HEK293 (cell line): Measurements from ENCODE around the gene SUPT4H1.
A peak's percentile ranks its signal among the peaks of the same experiment; 100 is the strongest.

Experiments used
- EGR2 ChIP-seq: fragments of 450-650 bp; formaldehyde crosslinking; IDR thresholded peaks from 2 replicates; pipeline ENCODE4 v1.5.1; 2016; ENCODE audit warnings: low read depth, missing biosample characterization, missing genetic modification characterization
- FEZF1 ChIP-seq: fragments of 450-650 bp; formaldehyde crosslinking; IDR thresholded peaks from 2 replicates; pipeline ENCODE4 v1.5.1; 2016; ENCODE audit warnings: missing biosample characterization, missing genetic modification characterization
- GLIS1 ChIP-seq: fragments of 450-650 bp; formaldehyde crosslinking; IDR thresholded peaks from 2 replicates; pipeline ENCODE4 v1.5.1; 2016; ENCODE audit warnings: missing biosample characterization, missing genetic modification characterization
- OVOL3 ChIP-seq: fragments of 450-650 bp; formaldehyde crosslinking; IDR thresholded peaks from 2 replicates; pipeline ENCODE4 v1.5.1; 2016; ENCODE audit warnings: missing biosample characterization, missing genetic modification characterization
- PRDM1 ChIP-seq: fragments of 450-650 bp; formaldehyde crosslinking; IDR thresholded peaks from 2 replicates; pipeline ENCODE4; 2016; ENCODE audit warnings: missing biosample characterization, missing genetic modification characterization
- PRDM4 ChIP-seq: fragments of 450-650 bp; formaldehyde crosslinking; IDR thresholded peaks from 2 replicates; pipeline ENCODE4 v1.5.1; 2017; ENCODE audit warnings: missing biosample characterization, missing genetic modification characterization
- YY1 ChIP-seq: fragments of 450-650 bp; formaldehyde crosslinking; IDR thresholded peaks from 2 replicates; pipeline ENCODE4 v1.5.1; 2018; ENCODE audit warnings: missing biosample characterization, missing genetic modification characterization
- ZBTB8A ChIP-seq: fragments of 450-650 bp; formaldehyde crosslinking; IDR thresholded peaks from 2 replicates; pipeline ENCODE4 v1.5.1; 2016; ENCODE audit warnings: missing biosample characterization, missing genetic modification characterization
- ZEB2 ChIP-seq: fragments of 450-650 bp; formaldehyde crosslinking; IDR thresholded peaks from 2 replicates; pipeline ENCODE4 v1.5.1; 2016; ENCODE audit warnings: missing biosample characterization, missing genetic modification characterization
- ZNF112 ChIP-seq: fragments of 450-650 bp; formaldehyde crosslinking; IDR thresholded peaks from 2 replicates; pipeline ENCODE4 v1.5.0; 2017; ENCODE audit warnings: missing biosample characterization, missing genetic modification characterization
- ZNF138 ChIP-seq: fragments of 450-650 bp; formaldehyde crosslinking; IDR thresholded peaks from 2 replicates; pipeline ENCODE4 v1.5.1; 2016; ENCODE audit warnings: missing biosample characterization, missing genetic modification characterization, borderline replicate concordance
- ZNF16 ChIP-seq: fragments of 450-650 bp; formaldehyde crosslinking; IDR thresholded peaks from 2 replicates; pipeline ENCODE4 v1.5.1; 2016; ENCODE audit warnings: low read depth, missing biosample characterization, missing genetic modification characterization
- ZNF202 ChIP-seq: fragments of 450-650 bp; formaldehyde crosslinking; IDR thresholded peaks from 2 replicates; pipeline ENCODE4 v1.5.1; 2016; ENCODE audit warnings: missing biosample characterization, missing genetic modification characterization, borderline replicate concordance
- ZNF324 ChIP-seq: fragments of 450-650 bp; formaldehyde crosslinking; IDR thresholded peaks from 2 replicates; pipeline ENCODE4 v1.5.1; 2016; ENCODE audit warnings: missing biosample characterization, missing genetic modification characterization
- ZNF37A ChIP-seq: fragments of 450-650 bp; IDR thresholded peaks from 2 replicates; pipeline ENCODE4 v1.5.1; 2018; ENCODE audit warnings: missing biosample characterization, missing genetic modification characterization
- ZNF394 ChIP-seq: fragments of 450-650 bp; formaldehyde crosslinking; IDR thresholded peaks from 2 replicates; pipeline ENCODE4 v1.5.1; 2016; ENCODE audit warnings: missing biosample characterization, missing genetic modification characterization, mild to moderate bottlenecking, moderate library complexity, borderline replicate concordance
- ZNF433 ChIP-seq: fragments of 450-650 bp; formaldehyde crosslinking; IDR thresholded peaks from 2 replicates; pipeline ENCODE4 v1.5.1; 2016; ENCODE audit warnings: missing biosample characterization, missing genetic modification characterization, low read depth
- ZNF501 ChIP-seq: fragments of 450-650 bp; formaldehyde crosslinking; IDR thresholded peaks from 2 replicates; pipeline ENCODE4 v1.5.1; 2016; ENCODE audit warnings: missing biosample characterization, missing genetic modification characterization
- ZNF548 ChIP-seq: fragments of 450-650 bp; formaldehyde crosslinking; IDR thresholded peaks from 2 replicates; pipeline ENCODE4 v1.5.1; 2016; ENCODE audit warnings: missing biosample characterization, missing genetic modification characterization
- ZNF561 ChIP-seq: fragments of 450-650 bp; IDR thresholded peaks from 2 replicates; pipeline ENCODE4 v1.5.1; 2018; ENCODE audit warnings: missing biosample characterization, missing genetic modification characterization, borderline replicate concordance
- ZNF600 ChIP-seq: fragments of 450-650 bp; formaldehyde crosslinking; IDR thresholded peaks from 2 replicates; pipeline ENCODE4 v1.5.1; 2016; ENCODE audit warnings: missing biosample characterization, missing genetic modification characterization
- ZNF610 ChIP-seq: fragments of 450-650 bp; formaldehyde crosslinking; IDR thresholded peaks from 2 replicates; pipeline ENCODE4 v1.5.1; 2016; ENCODE audit warnings: missing biosample characterization, missing genetic modification characterization, borderline replicate concordance
- ZNF701 ChIP-seq: fragments of 450-650 bp; formaldehyde crosslinking; IDR thresholded peaks from 2 replicates; pipeline ENCODE4 v1.5.1; 2016; ENCODE audit warnings: missing biosample characterization, missing genetic modification characterization
- ZNF704 ChIP-seq: fragments of 450-650 bp; formaldehyde crosslinking; IDR thresholded peaks from 2 replicates; pipeline ENCODE4 v1.5.1; 2016; ENCODE audit warnings: missing biosample characterization, missing genetic modification characterization
- ZNF76 ChIP-seq: fragments of 450-650 bp; formaldehyde crosslinking; IDR thresholded peaks from 2 replicates; pipeline ENCODE4; 2016; ENCODE audit warnings: low read depth, missing biosample characterization, missing genetic modification characterization, borderline replicate concordance
- ZNF791 ChIP-seq: fragments of 450-650 bp; formaldehyde crosslinking; IDR thresholded peaks from 2 replicates; pipeline ENCODE4 v1.5.1; 2016; ENCODE audit warnings: missing biosample characterization, missing genetic modification characterization
- TF ChIP-seq, protein P1 (sequence below): fragments of 450-650 bp; formaldehyde crosslinking; IDR thresholded peaks from 2 replicates; pipeline ENCODE4 v1.5.1; 2016; ENCODE audit warnings: missing biosample characterization, missing genetic modification characterization, low read depth
- TF ChIP-seq, protein P2 (sequence below): fragments of 450-650 bp; formaldehyde crosslinking; IDR thresholded peaks from 2 replicates; pipeline ENCODE4 v1.5.1; 2017; ENCODE audit warnings: missing biosample characterization, missing genetic modification characterization
- TF ChIP-seq, protein P3 (sequence below): fragments of 450-650 bp; formaldehyde crosslinking; IDR thresholded peaks from 2 replicates; pipeline ENCODE4 v1.5.1; 2016; ENCODE audit warnings: missing biosample characterization, missing genetic modification characterization
- TF ChIP-seq, protein P4 (sequence below): fragments of 450-650 bp; formaldehyde crosslinking; IDR thresholded peaks from 2 replicates; pipeline ENCODE4 v1.5.1; 2016; ENCODE audit warnings: missing biosample characterization, missing genetic modification characterization

SUPT4H1 gene

GRCh38 chr17:58391302-58391984 lies 39.4 kb upstream of the SUPT4H1 start (continued):
- TF ChIP-seq EGR2 (0 out of 2 replicates have a peak, but pooled peaks have one; percentile 13), ZNF501 (peak; percentile 71), ZBTB8A (tag by site-specific recombination) (peak; percentile 85), ZEB2 (tag by site-specific recombination) (peak; percentile 88), ZNF394 (tag by site-specific recombination) (peak; percentile 53; the same call in 1 of the 2 replicates), ZNF16 (no peak), ZNF324 (tag by site-specific recombination) (peak; percentile 79; the same call in 1 of the 2 replicates), ZNF433 (no peak), ZNF37A (tag by site-specific recombination) (peak; percentile 53; the same call in 1 of the 2 replicates), ZNF138 (tag by site-specific recombination) (no peak), ZNF610 (peak; percentile 76), PRDM1 (peak; percentile 46; the same call in 1 of the 2 replicates), ZNF112 (tag by site-specific recombination) (no peak), ZNF561 (tag by site-specific recombination) (peak; percentile 97), YY1 (tag by site-specific recombination) (no peak), ZNF701 (tag by site-specific recombination) (no peak), FEZF1 (tag by site-specific recombination) (peak; percentile 94), ZNF76 (tag by site-specific recombination) (no peak), OVOL3 (tag by site-specific recombination) (peak; percentile 82; the same call in 1 of the 2 replicates), ZNF791 (tag by site-specific recombination) (no peak), ZNF202 (tag by site-specific recombination) (no peak), ZNF600 (tag by site-specific recombination) (peak; percentile 94), PRDM4 (tag by site-specific recombination) (peak; percentile 88), GLIS1 (peak; percentile 92), ZNF548 (tag by site-specific recombination) (no peak), ZNF704 (tag by site-specific recombination) (no peak)
- TF ChIP-seq, protein P1, sequence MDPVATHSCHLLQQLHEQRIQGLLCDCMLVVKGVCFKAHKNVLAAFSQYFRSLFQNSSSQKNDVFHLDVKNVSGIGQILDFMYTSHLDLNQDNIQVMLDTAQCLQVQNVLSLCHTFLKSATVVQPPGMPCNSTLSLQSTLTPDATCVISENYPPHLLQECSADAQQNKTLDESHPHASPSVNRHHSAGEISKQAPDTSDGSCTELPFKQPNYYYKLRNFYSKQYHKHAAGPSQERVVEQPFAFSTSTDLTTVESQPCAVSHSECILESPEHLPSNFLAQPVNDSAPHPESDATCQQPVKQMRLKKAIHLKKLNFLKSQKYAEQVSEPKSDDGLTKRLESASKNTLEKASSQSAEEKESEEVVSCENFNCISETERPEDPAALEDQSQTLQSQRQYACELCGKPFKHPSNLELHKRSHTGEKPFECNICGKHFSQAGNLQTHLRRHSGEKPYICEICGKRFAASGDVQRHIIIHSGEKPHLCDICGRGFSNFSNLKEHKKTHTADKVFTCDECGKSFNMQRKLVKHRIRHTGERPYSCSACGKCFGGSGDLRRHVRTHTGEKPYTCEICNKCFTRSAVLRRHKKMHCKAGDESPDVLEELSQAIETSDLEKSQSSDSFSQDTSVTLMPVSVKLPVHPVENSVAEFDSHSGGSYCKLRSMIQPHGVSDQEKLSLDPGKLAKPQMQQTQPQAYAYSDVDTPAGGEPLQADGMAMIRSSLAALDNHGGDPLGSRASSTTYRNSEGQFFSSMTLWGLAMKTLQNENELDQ (tag by site-specific recombination): no peak
- TF ChIP-seq, protein P2, sequence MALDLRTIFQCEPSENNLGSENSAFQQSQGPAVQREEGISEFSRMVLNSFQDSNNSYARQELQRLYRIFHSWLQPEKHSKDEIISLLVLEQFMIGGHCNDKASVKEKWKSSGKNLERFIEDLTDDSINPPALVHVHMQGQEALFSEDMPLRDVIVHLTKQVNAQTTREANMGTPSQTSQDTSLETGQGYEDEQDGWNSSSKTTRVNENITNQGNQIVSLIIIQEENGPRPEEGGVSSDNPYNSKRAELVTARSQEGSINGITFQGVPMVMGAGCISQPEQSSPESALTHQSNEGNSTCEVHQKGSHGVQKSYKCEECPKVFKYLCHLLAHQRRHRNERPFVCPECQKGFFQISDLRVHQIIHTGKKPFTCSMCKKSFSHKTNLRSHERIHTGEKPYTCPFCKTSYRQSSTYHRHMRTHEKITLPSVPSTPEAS: peak; percentile 55
- TF ChIP-seq, protein P3, sequence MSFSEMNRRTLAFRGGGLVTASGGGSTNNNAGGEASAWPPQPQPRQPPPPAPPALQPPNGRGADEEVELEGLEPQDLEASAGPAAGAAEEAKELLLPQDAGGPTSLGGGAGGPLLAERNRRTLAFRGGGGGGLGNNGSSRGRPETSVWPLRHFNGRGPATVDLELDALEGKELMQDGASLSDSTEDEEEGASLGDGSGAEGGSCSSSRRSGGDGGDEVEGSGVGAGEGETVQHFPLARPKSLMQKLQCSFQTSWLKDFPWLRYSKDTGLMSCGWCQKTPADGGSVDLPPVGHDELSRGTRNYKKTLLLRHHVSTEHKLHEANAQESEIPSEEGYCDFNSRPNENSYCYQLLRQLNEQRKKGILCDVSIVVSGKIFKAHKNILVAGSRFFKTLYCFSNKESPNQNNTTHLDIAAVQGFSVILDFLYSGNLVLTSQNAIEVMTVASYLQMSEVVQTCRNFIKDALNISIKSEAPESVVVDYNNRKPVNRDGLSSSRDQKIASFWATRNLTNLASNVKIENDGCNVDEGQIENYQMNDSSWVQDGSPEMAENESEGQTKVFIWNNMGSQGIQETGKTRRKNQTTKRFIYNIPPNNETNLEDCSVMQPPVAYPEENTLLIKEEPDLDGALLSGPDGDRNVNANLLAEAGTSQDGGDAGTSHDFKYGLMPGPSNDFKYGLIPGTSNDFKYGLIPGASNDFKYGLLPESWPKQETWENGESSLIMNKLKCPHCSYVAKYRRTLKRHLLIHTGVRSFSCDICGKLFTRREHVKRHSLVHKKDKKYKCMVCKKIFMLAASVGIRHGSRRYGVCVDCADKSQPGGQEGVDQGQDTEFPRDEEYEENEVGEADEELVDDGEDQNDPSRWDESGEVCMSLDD (tag by site-specific recombination): no peak
- TF ChIP-seq, protein P4, sequence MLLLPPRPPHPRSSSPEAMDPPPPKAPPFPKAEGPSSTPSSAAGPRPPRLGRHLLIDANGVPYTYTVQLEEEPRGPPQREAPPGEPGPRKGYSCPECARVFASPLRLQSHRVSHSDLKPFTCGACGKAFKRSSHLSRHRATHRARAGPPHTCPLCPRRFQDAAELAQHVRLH (tag by site-specific recombination): peak; percentile 86
